GM12891 (cell line): ENCODE measurements around the gene GPATCH3.

Source experiments
- DNase-seq: peaks from one replicate; pipeline ENCODE4 v3.0.0; 2011; ENCODE audit warnings: low spot score; ENCODE audit not compliant: insufficient read length
- FAIRE-seq: peaks from 2 replicates; lab custom pipeline; 2011; peaks lifted over from hg19 to GRCh38; lab: Jason Lieb, UNC
- PAX5 ChIP-seq: IDR thresholded peaks from 2 replicates; pipeline ENCODE4 v1.6.1; 2011; ENCODE audit warnings: low read length, moderate library complexity, mild to moderate bottlenecking; ENCODE audit not compliant: insufficient read depth, severe bottlenecking
- POLR2A ChIP-seq: IDR thresholded peaks from 2 replicates; pipeline ENCODE4 v1.6.1; 2011; ENCODE audit warnings: low read depth, low read length, control low read depth
- POLR2AphosphoS5 ChIP-seq: IDR thresholded peaks from 2 replicates; pipeline ENCODE4 v1.6.1; 2011; ENCODE audit warnings: low read depth, low read length, control low read depth
- POU2F2 ChIP-seq: IDR thresholded peaks from 2 replicates; pipeline ENCODE4 v1.6.1; 2011; ENCODE audit warnings: low read depth, mild to moderate bottlenecking, control low read depth, low read length, moderate library complexity
- SPI1 ChIP-seq: IDR thresholded peaks from 2 replicates; pipeline ENCODE4 v1.6.1; 2011; ENCODE audit warnings: low read depth, low read length, control low read depth
- TAF1 ChIP-seq: IDR thresholded peaks from 2 replicates; pipeline ENCODE4 v1.6.1; 2011; ENCODE audit warnings: low read depth, low read length, control low read depth

Gene GPATCH3

GRCh38 chr1:26857473-26858060 is 42.7 kb downstream of the GPATCH3 start:
- FAIRE-seq (no peak), DNase-seq (no peak)

GRCh38 chr1:26856604-26857469 is 43.4 kb downstream of the GPATCH3 start:
- no peak for FAIRE-seq
- no peak for DNase-seq
- no peak for TF ChIP-seq POU2F2
- no peak for TF ChIP-seq PAX5
- TF ChIP-seq POLR2A = no peak
- TF ChIP-seq TAF1 = no peak
- no peak for TF ChIP-seq POLR2AphosphoS5
- TF ChIP-seq SPI1 = no peak

More at GRCh38 chr1:26857473-26858060, 42.7 kb downstream of the GPATCH3 start:
- TF ChIP-seq POU2F2 (no peak), POLR2A (no peak)

GRCh38 chr1:26856181-26856580 is 44.1 kb downstream of the GPATCH3 start:
- no peak for DNase-seq
- TF ChIP-seq PAX5 = no peak
- TF ChIP-seq POLR2A = no peak
- TF ChIP-seq POLR2AphosphoS5 = no peak
- TF ChIP-seq SPI1 = no peak
- no peak for TF ChIP-seq POU2F2
- no peak for TF ChIP-seq TAF1
- FAIRE-seq = no peak

- no peak for TF ChIP-seq PAX5
- TF ChIP-seq POU2F2 = no peak
- no peak for TF ChIP-seq POLR2A
- TF ChIP-seq TAF1 = no peak
- FAIRE-seq (no peak), DNase-seq (no peak)
Observed at GRCh38 chr1:26855636-26856035, 44.6 kb downstream of the GPATCH3 start.

- DNase-seq = no peak
- FAIRE-seq = no peak
- TF ChIP-seq TAF1 = no peak
- TF ChIP-seq SPI1 = no peak
- TF ChIP-seq POLR2AphosphoS5 = no peak
- TF ChIP-seq POLR2A = no peak
- no peak for TF ChIP-seq POU2F2
- no peak for TF ChIP-seq PAX5
Observed at GRCh38 chr1:26854906-26855305, 45.4 kb downstream of the GPATCH3 start.

GRCh38 chr1:26853600-26853999 is 46.7 kb downstream of the GPATCH3 start:
- no peak for FAIRE-seq

GRCh38 chr1:26853156-26853555 is 47.1 kb downstream of the GPATCH3 start:
- FAIRE-seq = peak; percentile 92
- TF ChIP-seq PAX5 (no peak), SPI1 (no peak), POLR2A (no peak), TAF1 (no peak), POLR2AphosphoS5 (no peak), POU2F2 (no peak)
- DNase-seq = peak; percentile 80

More at GRCh38 chr1:26853600-26853999, 46.7 kb downstream of the GPATCH3 start:
- no peak for DNase-seq
- no peak for TF ChIP-seq TAF1

GRCh38 chr1:26852701-26853100 is 47.6 kb downstream of the GPATCH3 start:
- no peak for DNase-seq
- TF ChIP-seq POU2F2 = no peak
- TF ChIP-seq TAF1 = no peak
- TF ChIP-seq POLR2A = no peak
- no peak for TF ChIP-seq PAX5
- TF ChIP-seq POLR2AphosphoS5 = no peak
- TF ChIP-seq SPI1 = no peak
- no peak for FAIRE-seq

GRCh38 chr1:26851106-26851684 is 49.1 kb downstream of the GPATCH3 start:
- FAIRE-seq = no peak
- no peak for DNase-seq
- TF ChIP-seq POU2F2 (no peak), TAF1 (no peak)
